Mucosa of rectum (tissue), 2 donors: ENCODE results near the gene CD40.

Experiments used
- H3K27ac ChIP-seq, 2 donors: one replicate each; pipeline ENCODE4 v1.7.0; 2013; ENCODE audit warnings: inconsistent platforms in 2 of 2, low read depth in 2 of 2, low read length in 2 of 2
- H3K27me3 ChIP-seq, 2 donors: one replicate each; pipeline ENCODE4 v1.7.0; 2013; ENCODE audit warnings: low read length in 2 of 2; ENCODE audit not compliant: control insufficient read depth in 2 of 2, insufficient read depth in 2 of 2
- H3K36me3 ChIP-seq, 2 donors: one replicate each; pipeline ENCODE4 v1.7.0; 2013; ENCODE audit warnings: low read length in 2 of 2; ENCODE audit not compliant: control insufficient read depth in 2 of 2, insufficient read depth in 2 of 2
- H3K4me1 ChIP-seq, 2 donors: one replicate each; pipeline ENCODE4 v1.7.0; 2013; ENCODE audit warnings: low read length in 2 of 2, mild to moderate bottlenecking in 1 of 2; ENCODE audit not compliant: control insufficient read depth in 2 of 2, insufficient read depth in 2 of 2
- H3K4me3 ChIP-seq, 2 donors: one replicate each; pipeline ENCODE4 v1.7.0; 2013; ENCODE audit warnings: low read length in 2 of 2
- H3K9ac ChIP-seq, 2 donors: one replicate each; pipeline ENCODE4 v1.7.0; 2013; ENCODE audit warnings: low read length in 2 of 2, low read depth in 1 of 2, mild to moderate bottlenecking in 1 of 2
- H3K9me3 ChIP-seq, 2 donors: one replicate each; pipeline ENCODE4 v1.7.0; 2013; ENCODE audit warnings: low read length in 2 of 2; ENCODE audit not compliant: control insufficient read depth in 2 of 2
- donor health status: healthy.
- donor health status: Normal muscosa, but diverticular disease.

Gene CD40

GRCh38 chr20:46111028-46111835 lies 6.9 kb upstream of the CD40 start:
- Histone ChIP-seq H3K4me1 (peaks cover 0 to 2% of the 10 kb centered on the region in 2 donors), H3K27me3 (peaks cover 0 to 3% of the 10 kb centered on the region in 2 donors), H3K4me3 (no peak overlapping the region), H3K9ac (no peak overlapping the region), H3K27ac (no peak overlapping the region), H3K9me3 (no peaks in the 10 kb centered on the region), H3K36me3 (no peaks in the 10 kb centered on the region)

- Histone ChIP-seq H3K27me3 (peaks cover 0 to 3% of the 10 kb centered on the region in 2 donors), H3K4me3 (no peak overlapping the region), H3K27ac (no peak overlapping the region), H3K4me1 (peaks cover 0 to 2% of the 10 kb centered on the region in 2 donors), H3K36me3 (no peaks in the 10 kb centered on the region), H3K9ac (no peak overlapping the region), H3K9me3 (no peaks in the 10 kb centered on the region)
Measured at GRCh38 chr20:46111836-46112212, 6.3 kb upstream of the CD40 start.

GRCh38 chr20:46112430-46113112 lies 5.5 kb upstream of the CD40 start:
- H3K4me1 ChIP-seq: peaks cover 1 to 3% of the 10 kb centered on the region in 2 donors
- no peak overlapping the region for H3K27ac ChIP-seq
- no peaks in the 10 kb centered on the region for H3K36me3 ChIP-seq
- H3K27me3 ChIP-seq: peaks cover 0 to 3% of the 10 kb centered on the region in 2 donors
- H3K9ac ChIP-seq: no peak overlapping the region
- H3K4me3 ChIP-seq: no peak overlapping the region
- no peaks in the 10 kb centered on the region for H3K9me3 ChIP-seq

- no peak overlapping the region for H3K27ac ChIP-seq
- H3K4me1 ChIP-seq: peaks cover 4 to 8% of the 10 kb centered on the region in 2 donors
- H3K27me3 ChIP-seq: peaks cover 0 to 3% of the 10 kb centered on the region in 2 donors
Measured at GRCh38 chr20:46113113-46113470, 5.0 kb upstream of the CD40 start.

GRCh38 chr20:46114449-46114848 lies 3.7 kb upstream of the CD40 start:
- Histone ChIP-seq H3K4me3 (no peak overlapping the region), H3K9ac (no peak overlapping the region), H3K36me3 (no peaks in the 10 kb centered on the region), H3K27ac (no peak overlapping the region), H3K4me1 (peaks cover 4 to 12% of the 10 kb centered on the region in 2 donors), H3K27me3 (peaks cover 0 to 3% of the 10 kb centered on the region in 2 donors), H3K9me3 (no peaks in the 10 kb centered on the region)

More at GRCh38 chr20:46113113-46113470, 5.0 kb upstream of the CD40 start:
- H3K4me3 ChIP-seq: no peak overlapping the region
- H3K9ac ChIP-seq: no peak overlapping the region
- H3K36me3 ChIP-seq: no peaks in the 10 kb centered on the region
- H3K9me3 ChIP-seq: no peaks in the 10 kb centered on the region

GRCh38 chr20:46118481-46119020 lies 437 bp downstream of the CD40 start:
- Histone ChIP-seq H3K9ac (peak overlapping the region; percentile 52 to 60), H3K27ac (peak overlapping the region; percentile 67 to 74), H3K27me3 (no peaks in the 10 kb centered on the region), H3K9me3 (no peaks in the 10 kb centered on the region), H3K36me3 (peaks cover 0 to 10% of the 10 kb centered on the region in 2 donors), H3K4me1 (peaks cover 4 to 12% of the 10 kb centered on the region in 2 donors), H3K4me3 (peak overlapping the region; percentile 54 to 77)

GRCh38 chr20:46119028-46119546 lies 973 bp downstream of the CD40 start:
- H3K27ac ChIP-seq: peak overlapping the region in 1 of 2 donors; percentile 74
- H3K9me3 ChIP-seq: no peaks in the 10 kb centered on the region
- H3K27me3 ChIP-seq: no peaks in the 10 kb centered on the region
- H3K4me3 ChIP-seq: peak overlapping the region in 1 of 2 donors; percentile 77
- peak overlapping the region in 1 of 2 donors; percentile 1 for H3K9ac ChIP-seq
- H3K36me3 ChIP-seq: peaks cover 3 to 14% of the 10 kb centered on the region in 2 donors
- H3K4me1 ChIP-seq: peaks cover 4 to 12% of the 10 kb centered on the region in 2 donors

- peaks cover 4 to 12% of the 10 kb centered on the region in 2 donors for H3K4me1 ChIP-seq
- peak overlapping the region in 1 of 2 donors; percentile 77 for H3K4me3 ChIP-seq
- H3K9me3 ChIP-seq: no peaks in the 10 kb centered on the region
- H3K36me3 ChIP-seq: peaks cover 3 to 14% of the 10 kb centered on the region in 2 donors
- no peak overlapping the region for H3K27ac ChIP-seq
- no peaks in the 10 kb centered on the region for H3K27me3 ChIP-seq
- no peak overlapping the region for H3K9ac ChIP-seq
Measured at GRCh38 chr20:46119547-46119946, 1.4 kb downstream of the CD40 start.

GRCh38 chr20:46120136-46120535 lies 2.0 kb downstream of the CD40 start:
- Histone ChIP-seq H3K9ac (no peak overlapping the region), H3K4me3 (peak overlapping the region in 1 of 2 donors; percentile 77), H3K9me3 (no peaks in the 10 kb centered on the region), H3K4me1 (peaks cover 4 to 12% of the 10 kb centered on the region in 2 donors), H3K27me3 (no peaks in the 10 kb centered on the region), H3K36me3 (peaks cover 3 to 14% of the 10 kb centered on the region in 2 donors), H3K27ac (peak overlapping the region in 1 of 2 donors; percentile 5)
